Endothelial cell of umbilical vein (primary cell): ENCODE results near the gene C1QBP. TPM values are rescaled to one million over a fixed set of nuclear protein-coding genes. Genes with fewer than 3 reads are reported as not detected.

Experiments
- BruUV-seq: library from RNA; stranded (reverse); fragments of 400-500 nt; replicated peaks from 2 replicates; lab custom pipeline; 2021; lab: Mats Ljungman, UMichigan
- CTCF ChIA-PET: fragments of 300-600, 350-600 bp; sonication (Branson Sonifier 250); formaldehyde crosslinking; loops from one replicate; lab custom pipeline; 2021; ENCODE audit warnings: antibody characterized with exemption, inconsistent platforms; lab: Charles Lee
- POLR2A ChIA-PET: fragments of 300-600, 350-600 bp; sonication (Branson Sonifier 250); formaldehyde crosslinking; loops from one replicate; lab custom pipeline; 2021; ENCODE audit warnings: antibody characterized with exemption, inconsistent platforms; lab: Charles Lee
- DNase-seq: peaks from one replicate; pipeline ENCODE4 v3.0.0-alpha.2; 2011; ENCODE audit warnings: low read depth, low spot score
- FAIRE-seq: peaks from 2 replicates; lab custom pipeline; 2011; peaks lifted over from hg19 to GRCh38; lab: Jason Lieb, UNC
- H2AFZ ChIP-seq: 2 replicates; pipeline ENCODE4 v1.6.0; 2012; ENCODE audit warnings: low read depth, low read length, control low read depth, inconsistent platforms
- H3K27ac ChIP-seq: 2 replicates; pipeline ENCODE4 v1.5.1; 2011; ENCODE audit warnings: low read depth, mild to moderate bottlenecking, control low read depth, low read length, moderate library complexity; ENCODE audit not compliant: insufficient read depth
- H3K27me3 ChIP-seq, 2 experiments: 2 replicates each; pipeline versions ENCODE4 v1.6.0 to v1.6.1; 2011; ENCODE audit warnings: low read length in 2 of 2, mixed read lengths in 1 of 2; ENCODE audit not compliant: control insufficient read depth in 2 of 2, insufficient read depth in 2 of 2
- H3K36me3 ChIP-seq, 2 experiments: 2 replicates in 1 of 2; 3 replicates in 1 of 2; pipeline ENCODE4 v1.5.1; 2011; ENCODE audit warnings: low read length in 2 of 2, mild to moderate bottlenecking in 1 of 2, moderate library complexity in 1 of 2; ENCODE audit not compliant: control insufficient read depth in 2 of 2, insufficient read depth in 2 of 2; ENCODE audit errors: extremely low read depth in 1 of 2
- H3K4me1 ChIP-seq: 3 replicates; pipeline ENCODE4 v1.5.1; 2011; ENCODE audit warnings: mild to moderate bottlenecking, low read length; ENCODE audit not compliant: control insufficient read depth, insufficient read depth; ENCODE audit errors: extremely low read depth
- H3K4me2 ChIP-seq: 2 replicates; pipeline ENCODE4 v1.6.1; 2011; ENCODE audit warnings: low read length, control low read depth, mixed read lengths; ENCODE audit not compliant: insufficient read depth
- H3K4me3 ChIP-seq, 3 experiments: fragments of 200-600 bp in 1 of 3; sonication (generic), shearing (Covaris generic) in 1 of 3; replicated peaks in 1 of 3; 2 replicates each; pipeline ENCODE4 v1.5.1; 2011 to 2016; ENCODE audit warnings: control low read depth in 3 of 3, low read length in 3 of 3, mild to moderate bottlenecking in 2 of 3, inconsistent platforms in 1 of 3, low read depth in 1 of 3, moderate library complexity in 1 of 3; ENCODE audit not compliant: insufficient read depth in 1 of 3
- H3K79me2 ChIP-seq: 2 replicates; pipeline ENCODE4 v1.6.0; 2012; ENCODE audit warnings: low read length, inconsistent platforms; ENCODE audit not compliant: control insufficient read depth, insufficient read depth
- H3K9ac ChIP-seq: replicated peaks from 2 replicates; pipeline ENCODE3; 2011; ENCODE audit warnings: low read length, control low read depth; ENCODE audit not compliant: insufficient read depth; ENCODE audit errors: extremely low read depth
- H3K9me1 ChIP-seq: replicated peaks from 3 replicates; pipeline ENCODE4 v1.6.0; 2011; ENCODE audit warnings: mild to moderate bottlenecking, low read length; ENCODE audit not compliant: control insufficient read depth, insufficient read depth; ENCODE audit errors: extremely low read depth
- H3K9me3 ChIP-seq: replicated peaks from 2 replicates; pipeline ENCODE4 v1.5.1; 2012; ENCODE audit warnings: low read length, inconsistent platforms; ENCODE audit not compliant: control insufficient read depth, insufficient read depth
- H4K20me1 ChIP-seq: replicated peaks from 2 replicates; pipeline ENCODE3; 2011; ENCODE audit warnings: mild to moderate bottlenecking, low read length; ENCODE audit not compliant: control insufficient read depth, insufficient read depth; ENCODE audit errors: extremely low read depth
- CTCF ChIP-seq, 2 donors: IDR thresholded peaks; 1 replicate in 1 of 2; 2 replicates in 1 of 2; pipeline ENCODE4 v1.5.1; 2011; ENCODE audit warnings: low read length in 2 of 2, mild to moderate bottlenecking in 2 of 2, moderate library complexity in 2 of 2, control low read depth in 1 of 2, inconsistent platforms in 1 of 2, low read depth in 1 of 2; ENCODE audit not compliant: insufficient read depth in 1 of 2; ENCODE audit errors: extremely low read depth in 1 of 2
- FOS ChIP-seq: IDR thresholded peaks from 2 replicates; pipeline ENCODE4 v1.6.1; 2011; ENCODE audit warnings: mild to moderate bottlenecking, low read length, moderate library complexity, borderline replicate concordance; ENCODE audit not compliant: insufficient read depth
- MAX ChIP-seq: IDR thresholded peaks from 2 replicates; pipeline ENCODE4 v1.6.1; 2011; ENCODE audit not compliant: insufficient read depth, insufficient read length
- POLR2A ChIP-seq: IDR thresholded peaks from 2 replicates; pipeline ENCODE4 v1.6.1; 2012; ENCODE audit warnings: low read depth, mild to moderate bottlenecking, control low read depth, low read length
- dilution Hi-C: fragments of 300-500 bp; cut with MboI; formaldehyde crosslinking; loops from one replicate; pipeline ENCODE4 v1.15.0; 2019; ENCODE audit warnings: low sequenced_read_pairs; ENCODE audit not compliant: extremely low pct_ligation_motif_present
- intact Hi-C: fragments of 100-400 bp; cut with micrococcal nuclease; formaldehyde crosslinking; loops from one replicate; pipeline ENCODE4 v1.10.0; 2022
- polyA plus RNA-seq, 4 experiments: library from polyadenylated mRNA; depleted of rRNA in 3 of 4; stranded (reverse) in 3 of 4; unstranded in 1 of 4; fragments of >200 nt; gene quantifications; 2 replicates each; pipeline versions ENCODE4 v1.2.1 to v1.2.3, GENCODE V29; 2011 to 2012; ENCODE audit warnings: missing spikeins in 1 of 4
- total RNA-seq: library from RNA; stranded (reverse); gene quantifications from 2 replicates; pipeline ENCODE4 v1.2.3, GENCODE V29; 2021

Gene C1QBP
- total and polyA plus RNA-seq, 2 donors (not counting 3 experiments of a cell fraction or from before 2014, with no cell fraction given): 144 to 218 TPM

- Histone ChIP-seq H3K27me3 (no peaks in the 10 kb centered on the region), H3K9ac (peak within 1 kb of the TSS; percentile 98), H3K27ac (peak within 1 kb of the TSS; percentile 95), H3K4me3 (peak within 1 kb of the TSS; percentile 95 to 98 (median 96)), H3K79me2 (peaks cover 61% of the 10 kb centered on the region), H2AFZ (peak within 1 kb of the TSS; percentile 95), H3K9me1 (no peaks in the 10 kb centered on the region), H3K36me3 (peaks cover 10 to 27% of the 10 kb centered on the region in 2 experiments), H3K4me1 (peaks cover 20% of the 10 kb centered on the region), H3K4me2 (peak within 1 kb of the TSS; percentile 88), H4K20me1 (no peaks in the 10 kb centered on the region), H3K9me3 (no peaks in the 10 kb centered on the region)
- peak; percentile 94 for FAIRE-seq
- ChIA-PET CTCF (interaction anchor here (0.6 to 2.6 kb wide), 6 partner anchors 9 to 47 kb away, joined by 3 to 9 read pairs (median 4); partner anchors contain the start of genes C1QBP and DHX33), POLR2A (interaction anchor here (0.6 to 1.9 kb wide), 11 partner anchors 8 to 1648 kb away, joined by 3 to 13 read pairs (median 3); partner anchors contain the start of genes DHX33, NLRP1, NUP88 and RPAIN)
- dilution Hi-C loops (no loop called here), intact Hi-C loops (loop anchor here (1.0 to 5.0 kb wide), 5 partner anchors 17 to 956 kb away; partner anchors contain the start of genes NLRP1, NUP88 and PIMREG)
- peak; percentile 100 for DNase-seq
- TF ChIP-seq POLR2A (peak; percentile 79), MAX (peak; percentile 14), CTCF (IDR thresholded peaks at IDR 0.05; ENCODE audit: extremely low read depth in 1 of 2, insufficient read depth in 1 of 2, low read depth in 1 of 2, low read length in 2 of 2) (no peak), FOS (peak; percentile 13)
- BruUV-seq: TSS peak; percentile 62
Measured at GRCh38 chr17:5486206-5487124, 47.5 kb upstream of the C1QBP start, which contains the start of gene MIS12. Gene MIS12, plus strand, starts transcription at chr17:5486566. Its CDS starts 2,297 bp downstream, at chr17:5488863.
